GM21737 (cell line): Measurements from ENCODE around the gene GOLGA6L2.
"Not testable (repeated sequence)": the region's sequence is repeated elsewhere in the genome, so short reads cannot be mapped to it uniquely, and the experiment has no call there.

Source experiments
- ATAC-seq: cut with Tn5 transposase; IDR thresholded peaks from one replicate; pipeline ENCODE4 v1.9.1; 2021; ENCODE audit warnings: mild to moderate bottlenecking, moderate library complexity; ENCODE audit not compliant: unreplicated experiment

The GOLGA6L2 gene, protein sequence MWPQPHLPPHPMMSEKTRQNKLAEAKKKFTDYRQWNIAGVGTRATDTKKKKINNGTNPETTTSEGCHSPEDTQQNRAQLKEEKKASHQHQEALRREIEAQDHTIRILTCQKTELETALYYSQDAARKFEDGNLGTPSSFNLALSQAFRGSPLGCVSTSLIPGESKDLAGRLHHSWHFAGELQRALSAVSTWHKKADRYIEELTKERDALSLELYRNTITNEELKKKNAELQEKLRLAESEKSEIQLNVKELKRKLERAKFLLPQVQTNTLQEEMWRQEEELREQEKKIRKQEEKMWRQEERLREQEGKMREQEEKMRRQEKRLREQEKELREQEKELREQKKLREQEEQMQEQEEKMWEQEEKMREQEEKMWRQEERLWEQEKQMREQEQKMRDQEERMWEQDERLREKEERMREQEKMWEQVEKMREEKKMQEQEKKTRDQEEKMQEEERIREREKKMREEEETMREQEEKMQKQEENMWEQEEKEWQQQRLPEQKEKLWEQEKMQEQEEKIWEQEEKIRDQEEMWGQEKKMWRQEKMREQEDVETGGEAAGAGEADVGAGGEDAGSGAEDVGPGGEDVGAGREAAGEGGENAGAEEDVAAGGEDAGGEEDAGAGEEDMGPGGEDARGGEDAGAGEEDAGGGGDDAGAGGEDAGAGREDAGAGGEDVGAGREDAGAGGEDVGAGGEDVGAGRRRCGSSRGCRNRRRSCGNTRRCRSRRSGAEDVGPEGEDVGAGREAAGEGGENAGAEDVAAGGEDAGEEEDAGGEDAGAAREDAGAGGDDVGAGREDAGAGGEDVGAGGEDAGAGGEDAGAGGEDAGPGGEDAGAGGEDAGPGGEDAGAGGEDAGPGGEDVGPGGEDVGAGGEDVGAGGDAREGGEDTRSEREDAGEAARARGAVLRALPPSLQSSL

DNA sequence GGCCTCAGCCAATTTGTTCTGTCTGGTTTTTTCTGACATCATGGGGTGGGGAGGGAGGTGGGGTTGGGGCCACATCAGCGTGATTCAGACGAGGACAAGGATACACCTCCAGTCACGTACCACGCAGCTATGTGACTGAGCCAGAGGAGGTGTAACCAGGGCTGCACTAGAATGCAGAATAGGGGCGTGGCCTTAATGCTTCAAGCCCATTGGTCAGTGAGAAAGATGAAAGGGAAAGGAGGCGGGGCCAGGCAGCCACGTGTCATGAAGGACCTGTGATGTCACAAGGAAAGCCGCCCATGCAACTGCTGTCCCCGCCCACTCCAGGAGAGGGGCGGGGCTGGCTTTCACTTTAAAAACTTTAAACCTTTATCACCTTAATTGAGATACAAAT, at the start of gene GOLGA6L2:
TSS of gene GOLGA6L2 (minus strand) at position 137 of the 394 bp plus-strand sequence. CDS start at position 75, 62 bp downstream.
- ATAC-seq = no peak

DNA sequence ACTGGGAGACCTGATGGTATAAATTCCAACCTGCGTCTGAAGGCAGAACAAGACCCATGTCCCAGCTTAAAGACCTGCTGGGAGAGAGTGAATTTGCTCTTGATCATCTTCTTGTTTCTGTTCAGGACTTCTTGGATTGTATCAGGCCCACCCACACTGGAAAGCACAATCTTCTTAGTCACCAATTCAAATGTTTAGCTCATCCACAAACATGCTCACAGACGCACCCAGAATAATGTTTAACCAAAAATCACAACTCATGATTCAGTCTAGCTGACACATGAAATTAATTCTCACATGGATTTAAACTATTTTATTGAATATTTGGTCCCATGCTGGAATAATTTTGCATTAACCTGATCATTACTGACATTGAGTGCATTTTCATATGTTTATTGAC, 37.8 kb upstream of the GOLGA6L2 start:
- no peak for ATAC-seq

DNA sequence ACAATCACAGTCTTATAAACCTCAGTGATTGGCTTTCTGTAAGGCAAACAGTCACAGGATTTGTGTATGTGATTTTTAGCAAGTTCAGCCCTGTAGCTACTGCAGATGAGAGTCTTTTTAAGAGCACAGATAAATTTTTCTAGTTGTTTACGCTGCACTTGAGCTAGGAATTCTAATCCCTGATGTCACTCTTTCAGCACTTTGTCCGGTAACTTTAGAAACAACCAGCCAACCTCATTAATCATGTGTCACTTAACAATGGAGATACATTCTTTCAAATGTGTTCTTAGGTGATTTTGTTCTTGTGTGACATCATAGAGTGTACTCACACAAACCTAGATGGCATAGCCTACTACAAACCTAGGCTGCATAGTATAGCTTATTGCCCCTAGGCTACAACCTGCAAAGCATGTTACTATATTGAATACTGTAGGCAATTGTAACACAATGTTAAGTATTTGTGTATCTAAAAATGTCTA, 36.8 kb upstream of the GOLGA6L2 start:
- no peak for ATAC-seq

DNA sequence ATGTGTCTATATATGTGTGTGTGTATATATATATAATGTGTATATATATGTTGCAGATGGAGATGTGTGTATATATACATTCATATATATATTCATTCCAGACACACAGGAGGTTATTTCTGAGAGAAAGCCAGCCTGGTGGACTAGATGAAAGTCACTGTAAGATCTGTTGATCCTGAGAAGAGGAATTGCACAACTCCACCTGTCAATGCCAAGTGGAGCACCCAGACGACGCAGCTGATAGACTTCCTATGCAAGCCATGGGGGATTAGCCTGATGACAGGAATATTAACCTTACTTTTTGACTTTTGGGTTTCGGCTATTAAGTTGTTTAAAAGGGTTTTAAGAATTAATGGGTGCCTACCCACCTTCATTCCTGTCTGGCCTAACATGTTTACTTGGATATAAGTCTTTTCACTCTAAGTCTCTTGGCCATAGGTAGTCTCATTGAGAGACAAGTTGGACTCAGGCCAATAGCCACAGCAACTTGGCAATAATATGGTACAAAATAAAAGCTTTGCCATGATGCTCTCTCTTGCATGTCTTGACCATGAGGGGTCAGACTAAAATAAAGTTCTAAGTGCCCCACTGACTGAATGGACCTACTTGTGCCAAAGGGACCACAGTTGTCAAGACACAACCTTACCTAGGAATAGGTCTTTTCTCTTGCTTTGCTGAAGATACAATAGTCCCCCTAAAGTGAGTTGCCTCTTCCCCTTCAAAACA, 35.9 kb upstream of the GOLGA6L2 start:
- no peak for ATAC-seq

DNA sequence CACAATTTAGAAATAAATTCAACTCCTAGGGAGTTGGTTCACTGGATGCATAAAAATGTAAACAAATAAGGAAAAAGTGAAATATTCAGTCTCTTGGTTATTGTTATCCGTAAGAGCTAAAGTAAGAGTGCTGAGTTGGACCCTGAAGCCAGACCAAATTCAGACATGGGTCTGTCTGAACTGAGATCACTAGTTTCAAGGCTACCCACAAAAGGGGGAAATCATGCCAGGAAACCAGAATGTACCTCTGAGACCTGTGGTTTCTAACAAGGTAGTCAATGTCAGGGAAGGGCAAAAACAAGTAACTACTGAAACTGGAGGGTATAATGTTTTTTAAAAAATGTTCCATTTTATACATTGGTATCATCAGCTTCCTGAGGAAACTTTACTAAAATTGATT, 35.2 kb upstream of the GOLGA6L2 start:
- ATAC-seq = no peak

DNA sequence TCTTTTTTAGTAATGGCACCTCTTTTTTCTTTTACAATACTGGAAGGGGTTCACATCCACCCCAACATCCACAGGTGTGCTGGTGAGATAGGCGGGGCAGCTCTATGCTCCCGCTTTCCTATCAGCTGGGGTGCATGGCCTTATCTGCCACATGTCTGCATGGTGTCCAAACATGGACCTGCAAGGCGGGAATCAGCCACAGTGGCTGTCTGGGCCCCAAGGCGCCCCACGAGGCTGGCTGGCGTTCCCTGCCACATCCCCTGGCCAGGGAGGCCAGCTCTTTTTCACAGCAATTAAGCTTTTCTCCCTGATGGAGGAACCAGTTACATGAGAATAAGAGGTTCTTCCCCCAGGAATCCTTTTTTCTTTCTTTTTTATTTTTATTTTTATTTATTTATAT, 30.9 kb upstream of the GOLGA6L2 start:
- ATAC-seq = no peak

DNA sequence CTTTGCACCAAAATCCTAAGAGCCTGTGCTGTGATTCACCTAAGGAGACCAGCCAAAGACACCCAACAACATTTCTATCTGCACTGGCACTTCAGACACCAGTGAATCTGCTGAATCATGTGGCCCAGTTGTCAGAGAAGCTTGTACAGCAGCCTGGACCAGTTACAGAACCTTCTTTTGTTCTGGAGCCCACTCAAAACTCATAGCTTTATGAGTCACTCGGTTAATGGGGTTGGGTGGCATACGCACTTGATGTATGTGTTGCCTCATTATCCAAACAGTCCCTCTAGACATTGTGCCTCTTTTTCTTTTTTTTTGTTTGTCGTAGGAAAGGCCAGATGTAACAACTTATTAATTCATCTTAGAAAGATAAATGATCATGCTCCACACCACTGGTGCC, 25.6 kb upstream of the GOLGA6L2 start:
- no peak for ATAC-seq

DNA sequence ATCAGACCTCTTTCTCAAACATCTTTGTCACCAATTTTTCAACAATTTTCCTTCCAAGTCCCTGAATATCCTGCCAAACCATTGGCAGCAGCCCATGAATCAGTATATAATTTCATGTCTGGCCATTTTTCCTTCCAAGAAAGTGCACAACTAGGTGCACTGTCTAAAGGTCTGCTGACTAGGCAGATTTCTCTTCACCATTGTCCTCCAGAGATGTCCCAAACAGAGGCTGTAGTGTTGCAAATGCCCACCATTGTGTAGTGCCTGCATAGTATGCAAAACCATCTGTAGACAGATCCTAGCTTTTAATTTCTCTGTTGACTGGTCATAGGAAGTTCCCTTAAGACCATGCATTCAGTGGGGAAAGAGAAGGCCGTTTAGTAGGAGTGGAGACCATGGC, 25.0 kb upstream of the GOLGA6L2 start:
- no peak for ATAC-seq

DNA sequence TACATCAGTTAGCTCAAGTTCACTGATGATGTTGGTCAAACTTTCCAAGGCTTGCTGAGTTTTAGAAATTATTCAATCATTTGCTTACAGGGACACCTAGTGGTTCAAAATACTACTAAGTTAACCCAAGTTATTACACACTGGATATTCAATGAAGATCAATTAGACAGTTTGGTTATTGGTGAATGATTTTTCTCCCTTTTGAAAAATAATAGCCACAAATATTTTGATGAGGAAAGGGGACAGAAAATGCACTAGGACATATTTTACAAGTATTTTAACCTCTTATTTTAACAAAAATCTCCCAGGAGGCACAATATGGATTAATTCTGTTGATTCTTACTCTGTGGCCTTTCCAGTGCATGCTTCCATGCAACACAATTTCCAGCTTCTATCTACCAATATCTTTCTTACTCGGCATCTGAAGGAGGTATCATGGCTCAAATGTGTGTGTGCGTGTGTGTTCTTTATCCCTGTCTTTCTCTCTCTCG, 20.1 kb upstream of the GOLGA6L2 start:
- ATAC-seq = no peak

DNA sequence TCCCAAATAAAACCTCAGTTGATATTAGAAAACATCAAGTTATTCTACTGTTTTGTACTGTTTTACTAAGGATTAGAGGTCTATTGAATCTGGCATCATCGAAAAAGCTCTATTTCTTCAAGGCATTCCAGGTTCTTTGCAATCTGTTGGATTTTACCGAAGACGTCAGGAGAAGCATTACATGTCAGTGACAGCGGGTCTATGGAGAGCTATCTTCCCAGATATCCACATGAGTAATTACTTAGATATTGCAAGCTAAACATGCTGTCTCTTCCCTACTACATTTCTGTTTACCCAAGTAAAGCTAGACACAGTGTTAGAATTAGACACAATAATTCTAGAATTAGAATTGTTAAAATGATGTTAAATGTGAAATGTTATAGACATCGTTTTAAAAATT, 10.8 kb upstream of the GOLGA6L2 start:
- ATAC-seq = no peak

DNA sequence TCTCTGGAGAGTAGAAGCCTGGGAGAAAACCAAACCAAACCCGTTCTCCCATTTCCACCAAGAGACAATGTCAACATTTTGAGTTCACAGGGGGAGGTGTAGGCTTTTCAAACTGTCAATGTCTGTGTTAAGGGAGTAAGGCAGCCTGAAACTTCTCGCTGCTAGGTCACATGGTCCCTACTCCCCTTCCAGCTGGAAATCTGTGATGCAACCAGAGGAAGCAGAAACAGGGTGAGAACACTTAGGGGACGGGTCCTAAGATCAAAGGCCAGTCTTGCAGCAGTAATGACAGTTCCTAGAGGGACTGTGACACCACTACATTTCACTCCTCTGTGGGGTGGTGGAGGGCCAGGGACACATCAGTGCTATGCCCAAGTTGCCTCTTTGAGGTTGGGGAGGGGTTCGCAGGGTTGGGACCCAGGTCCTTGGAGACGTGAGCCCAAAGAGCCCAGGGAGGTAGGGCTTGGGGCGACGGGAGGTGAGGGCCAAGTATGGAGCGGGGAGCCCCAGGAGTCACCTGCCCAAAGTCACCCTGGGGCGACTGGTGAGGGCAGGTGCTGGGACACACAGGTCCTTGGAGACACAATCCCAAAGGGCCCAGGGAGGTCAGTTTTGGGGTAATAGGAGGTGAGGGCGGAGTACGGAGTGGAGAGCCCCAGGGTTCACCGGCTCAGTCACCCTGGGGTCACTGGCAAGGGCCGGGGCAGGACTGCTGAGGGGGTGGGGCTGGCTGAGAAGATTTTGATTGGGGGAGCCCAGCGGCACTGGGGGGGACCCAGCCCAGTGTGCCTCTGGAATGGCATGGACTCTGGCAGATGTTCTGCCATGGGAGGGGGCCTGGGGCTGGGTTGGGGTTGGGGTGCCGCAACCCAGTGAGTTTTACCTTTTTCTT, 582 bp downstream of the GOLGA6L2 start:
- ATAC-seq = no peak

DNA sequence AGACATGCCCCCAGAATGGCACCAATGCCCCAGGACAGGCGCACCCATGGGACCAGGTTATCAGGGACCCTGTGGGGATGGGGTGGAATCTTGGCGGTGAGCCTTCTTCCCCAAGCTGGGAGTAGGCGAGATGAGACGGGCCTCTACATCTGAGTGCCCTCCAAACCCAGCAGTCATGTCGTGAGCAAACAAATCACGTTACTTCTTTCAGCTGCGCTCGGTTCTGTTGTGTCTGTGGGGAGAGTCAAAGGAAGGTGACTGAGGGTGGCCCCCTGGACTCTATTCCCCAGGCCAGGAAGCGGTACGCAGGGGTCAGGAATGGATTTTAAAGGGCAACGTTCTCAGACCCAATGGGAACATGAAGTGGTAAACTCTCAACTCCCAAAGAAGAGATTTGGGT, 2.8 kb downstream of the GOLGA6L2 start:
- ATAC-seq = no peak

DNA sequence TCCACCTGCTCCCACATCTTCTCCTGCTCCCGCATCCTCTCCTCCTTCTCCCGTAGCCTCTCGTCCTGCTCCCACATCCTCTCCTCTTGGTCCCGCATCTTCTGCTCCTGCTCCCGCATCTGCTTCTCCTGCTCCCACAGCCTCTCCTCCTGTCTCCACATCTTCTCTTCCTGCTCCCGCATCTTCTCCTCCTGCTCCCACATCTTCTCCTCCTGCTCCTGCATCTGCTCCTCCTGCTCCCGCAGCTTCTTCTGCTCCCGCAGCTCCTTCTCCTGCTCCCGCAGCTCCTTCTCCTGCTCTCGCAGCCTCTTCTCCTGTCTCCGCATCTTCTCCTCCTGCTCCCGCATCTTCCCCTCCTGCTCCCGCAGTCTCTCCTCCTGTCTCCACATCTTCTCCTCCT, 5.8 kb downstream of the GOLGA6L2 start:
- ATAC-seq = no peak

DNA sequence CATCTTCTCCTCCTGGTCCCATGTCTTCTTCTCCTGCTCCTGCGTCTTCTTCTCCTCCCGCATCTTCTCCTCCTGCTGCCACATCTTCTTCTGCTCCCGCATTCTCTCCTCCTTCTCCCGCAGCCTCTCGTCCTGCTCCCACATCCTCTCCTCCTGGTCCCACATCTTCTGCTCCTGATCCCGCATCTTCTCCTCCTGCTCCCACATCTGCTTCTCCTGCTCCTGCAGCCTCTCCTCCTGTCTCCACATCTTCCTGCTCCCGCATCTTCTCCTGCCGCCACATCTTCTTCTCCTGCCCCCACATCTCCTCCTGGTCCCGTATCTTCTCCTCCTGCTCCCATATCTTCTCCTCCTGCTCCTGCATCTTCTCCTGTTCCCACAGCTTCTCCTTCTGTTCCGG, 6.4 kb downstream of the GOLGA6L2 start:
- no peak for ATAC-seq

DNA sequence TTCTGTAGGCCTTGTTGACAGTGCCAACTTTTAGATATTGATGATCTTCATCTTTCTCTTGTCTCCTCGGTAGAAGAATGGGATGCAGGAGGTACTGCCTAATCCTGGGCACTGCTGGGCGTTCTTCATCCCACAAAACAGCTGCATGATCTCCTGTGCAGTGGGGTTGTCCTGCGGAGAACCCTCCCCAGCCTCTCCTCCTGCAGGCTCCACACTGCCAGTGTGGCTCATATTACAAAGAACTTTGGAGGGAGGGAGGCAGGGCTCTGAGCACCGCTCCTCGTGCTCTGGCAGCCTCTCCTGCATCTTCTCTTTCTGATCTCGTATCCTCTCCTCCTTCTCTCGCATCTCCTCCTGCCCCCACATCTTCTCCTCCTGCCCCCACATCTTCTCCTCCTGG, 7.5 kb downstream of the GOLGA6L2 start:
- ATAC-seq = no peak

DNA sequence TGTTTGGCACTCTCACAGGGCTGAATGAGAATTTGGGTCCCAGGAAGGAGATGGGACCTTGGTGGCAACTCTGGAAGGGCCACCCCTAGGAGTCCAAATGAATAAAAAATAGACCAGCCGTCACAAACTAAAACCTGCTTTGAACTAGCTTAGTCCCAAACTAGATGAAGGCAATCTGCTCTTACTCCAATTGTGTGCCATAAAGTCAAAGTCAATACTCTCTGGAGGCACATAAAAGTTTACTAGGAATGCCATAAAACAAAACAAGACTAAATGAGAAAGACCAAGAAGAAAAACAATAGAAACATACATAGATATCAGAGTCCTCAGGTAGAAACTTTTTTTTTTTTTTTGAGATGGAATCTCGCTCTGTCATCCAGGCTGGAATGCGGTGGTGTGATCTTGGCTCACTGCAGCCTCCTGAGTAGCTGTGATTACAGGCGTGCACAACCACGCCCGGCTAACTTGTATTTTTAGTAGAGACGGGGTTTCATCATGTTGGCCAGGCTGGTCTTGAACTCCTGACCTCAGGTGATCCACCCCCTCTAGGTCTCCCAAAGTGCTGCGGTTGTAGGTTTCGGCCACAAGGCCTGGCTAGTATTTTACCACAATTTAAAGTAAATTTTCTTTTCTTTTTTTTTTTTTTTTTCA, 8.1 kb downstream of the GOLGA6L2 start:
- ATAC-seq = no peak

DNA sequence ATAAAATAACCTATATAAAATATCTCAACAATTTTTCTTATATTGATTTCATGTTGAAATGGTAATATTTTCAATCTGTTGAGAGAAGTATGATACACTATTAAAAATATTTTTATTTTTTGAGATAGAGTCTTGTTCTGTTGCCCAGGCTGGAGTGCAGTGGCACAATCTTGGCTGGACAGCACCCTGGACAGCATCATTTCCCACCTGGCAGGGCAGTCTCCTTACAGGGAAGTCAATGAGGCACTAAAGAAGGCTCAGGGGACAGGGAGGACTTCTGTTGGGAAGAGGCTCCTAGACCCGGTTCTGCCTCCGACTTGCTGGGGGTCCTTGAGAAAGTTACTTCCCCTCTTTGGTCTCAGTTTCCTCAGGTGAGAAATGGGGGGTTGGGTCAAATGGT, 9.4 kb downstream of the GOLGA6L2 start:
- no peak for ATAC-seq

DNA sequence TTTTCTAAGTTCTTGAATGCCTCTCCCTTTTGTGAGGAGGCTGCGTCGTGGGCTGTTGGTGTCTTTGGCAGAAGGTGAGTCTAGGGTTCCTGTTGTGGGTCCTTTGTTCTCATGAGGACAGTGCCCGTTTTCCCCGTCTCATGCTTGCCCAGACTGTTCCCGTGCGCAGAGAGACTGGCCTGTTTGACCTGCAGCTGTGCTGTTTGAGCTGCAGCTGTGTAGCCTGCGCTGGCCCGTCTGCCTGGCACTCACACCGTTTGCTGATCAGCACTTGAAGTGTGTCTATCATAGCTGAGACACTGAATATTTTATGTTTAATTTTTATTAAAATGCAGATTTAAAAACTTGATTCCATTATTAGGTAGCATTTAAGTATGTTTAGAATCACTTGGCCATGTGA, 9.9 kb downstream of the GOLGA6L2 start:
- ATAC-seq = no peak

DNA sequence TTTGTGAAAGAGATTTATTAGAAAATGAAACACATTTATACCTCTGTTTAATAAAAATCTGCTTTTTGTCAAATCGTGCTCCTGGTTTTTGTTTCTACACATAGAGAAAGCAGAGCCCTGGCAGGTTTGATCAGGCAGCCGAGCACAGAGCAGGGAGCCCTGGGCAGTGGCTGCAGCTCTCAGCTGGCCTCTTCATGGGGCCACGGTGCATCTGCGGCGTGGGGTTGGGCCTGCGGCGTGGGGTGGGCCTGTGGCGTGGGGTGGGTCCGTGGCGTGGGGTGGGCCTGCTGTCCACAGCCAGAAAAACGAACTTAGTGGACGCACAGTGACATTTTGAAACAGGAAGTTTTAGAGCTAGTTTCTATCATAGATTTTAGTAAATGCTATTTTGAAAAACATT, 10.6 kb downstream of the GOLGA6L2 start:
- ATAC-seq = no peak

DNA sequence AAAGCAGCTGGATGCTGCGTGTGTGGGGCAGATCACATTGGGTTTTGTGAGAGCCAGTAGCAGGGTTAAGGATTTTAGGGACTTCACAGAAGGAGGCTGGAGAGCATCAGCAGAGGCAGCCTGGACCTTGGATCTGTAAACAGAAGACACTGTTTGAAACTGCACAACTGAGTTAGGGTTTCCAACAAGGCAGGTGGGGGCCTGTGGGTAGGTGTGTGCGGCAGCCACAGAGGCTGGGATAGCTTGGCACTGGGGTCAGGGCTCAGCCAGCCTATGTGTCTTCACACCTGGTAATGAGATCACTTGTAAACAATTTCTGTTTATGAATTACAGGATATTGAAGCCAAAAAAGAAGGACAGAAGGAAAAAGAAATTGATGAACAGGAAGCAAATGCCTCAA, 12.3 kb downstream of the GOLGA6L2 start:
- not testable (repeated sequence) for ATAC-seq
